ENCODE data around the gene FBXL19. TPM values are rescaled to one million over a fixed set of nuclear protein-coding genes. Genes with fewer than 3 reads are reported as not detected.

The FBXL19 gene
- total and polyA plus RNA-seq, 2 of the 8 experiments (the other 6 are each of a cell fraction or from before 2014, with no cell fraction given), result 47.2 to 72.2 TPM

DNA sequence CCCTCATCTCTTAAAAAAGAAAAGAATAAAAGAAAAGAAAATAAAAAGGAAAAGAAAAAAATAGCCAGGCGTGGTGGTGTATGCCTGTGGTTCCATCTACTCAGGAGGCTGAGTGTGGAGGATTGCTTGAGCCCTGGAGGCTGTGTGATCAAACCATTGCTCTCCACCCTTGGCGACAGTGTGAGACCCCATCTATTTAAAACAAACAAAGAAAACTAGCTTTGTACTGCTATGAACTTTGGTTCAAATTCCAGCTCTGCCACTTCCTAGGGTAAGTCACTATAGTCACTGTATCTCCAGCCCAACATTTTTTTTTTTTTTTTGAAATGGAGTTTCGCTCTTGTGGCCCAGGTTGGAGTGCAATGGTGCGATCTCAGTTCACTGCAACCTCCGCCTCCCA is 22.8 kb upstream of the FBXL19 start:
- POLR2A ChIA-PET (ENCODE audit: partially characterized antibody), result interaction anchor here (0.6 to 2.3 kb wide), 5 partner anchors 11 to 206 kb away, joined by 3 to 12 read pairs (median 3); partner anchors contain the start of genes FBXL19 and ZNF629
- no peak overlapping the region for H4K91ac ChIP-seq (replicated peaks; ENCODE audit: insufficient read length, low read length)
- peaks cover 7% of the 10 kb centered on the region; the same call in 1 of the 2 replicates for H3K23me2 ChIP-seq (ENCODE audit: low read depth, low read length)
- no peak overlapping the region for H2AFZ ChIP-seq (ENCODE audit: low read length)
- H3K56ac ChIP-seq (replicated peaks; ENCODE audit: insufficient read length, low read depth, low read length), result no peak overlapping the region
- no peak overlapping the region for H2BK120ac ChIP-seq (replicated peaks; ENCODE audit: low read depth, low read length)
- H3K18ac ChIP-seq (ENCODE audit: extremely low read depth, low read length), result no peak overlapping the region
- peaks cover 0 to 19% (median 3%) of the 10 kb centered on the region in 4 experiments; a peak in 4 of 7 replicates for H3K27me3 ChIP-seq (replicated peaks in 1 of 4; ENCODE audit: control insufficient read depth in 3 of 4, extremely low read depth in 1 of 4, insufficient read depth in 3 of 4, low read length in 3 of 4)
- no peak overlapping the region for H3K9ac ChIP-seq (replicated peaks in 1 of 4; ENCODE audit: extremely low read depth in 1 of 4, low read depth in 3 of 4, low read length in 3 of 4)
- H2BK20ac ChIP-seq (ENCODE audit: low read length), result no peak overlapping the region
- no peak overlapping the region for H2BK12ac ChIP-seq (ENCODE audit: low read depth, low read length)
- no peak overlapping the region for H3K14ac ChIP-seq (ENCODE audit: insufficient read length)
- no peak overlapping the region for H2BK15ac ChIP-seq (ENCODE audit: low read length)
- H3K4me1 ChIP-seq (replicated peaks in 1 of 4; ENCODE audit: control insufficient read depth in 3 of 4, insufficient read depth in 4 of 4, low read length in 3 of 4), result peaks cover 3 to 10% (median 7%) of the 10 kb centered on the region in 4 experiments
- no peak overlapping the region for H2BK5ac ChIP-seq (ENCODE audit: low read depth, low read length)
- H3K36me3 ChIP-seq (ENCODE audit: control insufficient read depth in 2 of 4, insufficient read depth in 4 of 4, low read length in 3 of 4), result no peaks in the 10 kb centered on the region
- no peak overlapping the region for H4K5ac ChIP-seq (ENCODE audit: insufficient read length, low read depth, low read length)
- H3K4me3 ChIP-seq (ENCODE audit: extremely low read depth in 1 of 4, insufficient read depth in 2 of 4, low read depth in 3 of 4, low read length in 4 of 4), result no peak overlapping the region
- no peaks in the 10 kb centered on the region for H4K20me1 ChIP-seq (replicated peaks in 1 of 2; ENCODE audit: control insufficient read depth in 1 of 2, insufficient read depth in 2 of 2, low read length in 2 of 2)
- DNase-seq (ENCODE audit: low read depth in 1 of 2, low spot score in 2 of 2) (no peak), FAIRE-seq (no peak)
- 73% methylated on average over 5 of the region's 5 CpGs; no CpG with 5 or more reads in 1 of the 2 experiments for WGBS, 2 experiments (ENCODE audit: extremely low coverage in 1 of 2, insufficient coverage in 1 of 2, insufficient read length in 1 of 2, insufficient replicate concordance in 2 of 2, low coverage in 1 of 2, low lambda C conversion rate in 2 of 2, missing lambda C conversion rate in 1 of 2)
- H2AK5ac ChIP-seq (ENCODE audit: low read depth, low read length), result no peak overlapping the region
- no peaks in the 10 kb centered on the region for H3K9me3 ChIP-seq (ENCODE audit: insufficient read depth in 2 of 2, low read depth in 1 of 2, low read length in 1 of 2)
- no peak overlapping the region for H3K4me2 ChIP-seq (ENCODE audit: insufficient read depth in 1 of 2, low read depth in 2 of 2, low read length in 2 of 2)
- no peak overlapping the region for H4K8ac ChIP-seq (ENCODE audit: extremely low read depth, insufficient read depth, low read length)
- H3K23ac ChIP-seq (ENCODE audit: insufficient read length), result no peak overlapping the region
- no peaks in the 10 kb centered on the region for H3K79me1 ChIP-seq (ENCODE audit: low read depth, low read length)
- H3K27ac ChIP-seq (ENCODE audit: low read depth, low read length), result no peak overlapping the region
- H3K79me2 ChIP-seq (ENCODE audit: control insufficient read depth in 1 of 2, insufficient read depth in 2 of 2, low read length in 2 of 2), result no peaks in the 10 kb centered on the region
- no peak for TF ChIP-seq POLR2AphosphoS5 (IDR thresholded peaks at IDR 0.05; ENCODE audit: low read depth, low read length)
- TF ChIP-seq CREB1 (IDR thresholded peaks at IDR 0.05), result no peak
- no peak for TF ChIP-seq SP4 (IDR thresholded peaks at IDR 0.05; ENCODE audit: low read length)
- TF ChIP-seq EZH2 (IDR thresholded peaks at IDR 0.05; ENCODE audit: low read depth, low read length, severe bottlenecking), result no peak
- TF ChIP-seq, protein P1, sequence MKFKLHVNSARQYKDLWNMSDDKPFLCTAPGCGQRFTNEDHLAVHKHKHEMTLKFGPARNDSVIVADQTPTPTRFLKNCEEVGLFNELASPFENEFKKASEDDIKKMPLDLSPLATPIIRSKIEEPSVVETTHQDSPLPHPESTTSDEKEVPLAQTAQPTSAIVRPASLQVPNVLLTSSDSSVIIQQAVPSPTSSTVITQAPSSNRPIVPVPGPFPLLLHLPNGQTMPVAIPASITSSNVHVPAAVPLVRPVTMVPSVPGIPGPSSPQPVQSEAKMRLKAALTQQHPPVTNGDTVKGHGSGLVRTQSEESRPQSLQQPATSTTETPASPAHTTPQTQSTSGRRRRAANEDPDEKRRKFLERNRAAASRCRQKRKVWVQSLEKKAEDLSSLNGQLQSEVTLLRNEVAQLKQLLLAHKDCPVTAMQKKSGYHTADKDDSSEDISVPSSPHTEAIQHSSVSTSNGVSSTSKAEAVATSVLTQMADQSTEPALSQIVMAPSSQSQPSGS (IDR thresholded peaks at IDR 0.05; ENCODE audit: low read length), result no peak
- TF ChIP-seq JUN (IDR thresholded peaks at IDR 0.05; ENCODE audit: low read depth, low read length), result no peak
- TF ChIP-seq MAX (IDR thresholded peaks at IDR 0.05), result no peak
- no peak for TF ChIP-seq CHD2 (IDR thresholded peaks at IDR 0.05; ENCODE audit: low read length)
- no peak for TF ChIP-seq BACH1 (IDR thresholded peaks at IDR 0.05; ENCODE audit: low read length)
- TF ChIP-seq SIX5 (IDR thresholded peaks at IDR 0.05; ENCODE audit: low read depth, low read length), result no peak
- no peak for TF ChIP-seq ZNF274 (IDR thresholded peaks at IDR 0.05; ENCODE audit: borderline replicate concordance, extremely low read depth, low read length)
- no peak for TF ChIP-seq RFX5 (IDR thresholded peaks at IDR 0.05; ENCODE audit: borderline replicate concordance, low read depth, low read length)
- TF ChIP-seq HDAC6 (IDR thresholded peaks at IDR 0.05; ENCODE audit: low read depth, low read length), result no peak
- no peak for TF ChIP-seq MAFK (IDR thresholded peaks at IDR 0.05; ENCODE audit: low read depth, low read length)
- no peak overlapping the region for H3K4ac ChIP-seq (replicated peaks; ENCODE audit: insufficient read length, low read depth, low read length)
- CTCF ChIA-PET (ENCODE audit: partially characterized antibody), result interaction anchor here (0.7 to 6.4 kb wide), 12 partner anchors 8 to 120 kb away, joined by 3 to 69 read pairs (median 9); no protein-coding TSS in a partner anchor
